GM13977 (cell line): ENCODE results near the gene MAP3K19.

Experiments used
- DNase-seq: peaks from one replicate; pipeline ENCODE4 v3.0.0; 2012; ENCODE audit warnings: low spot score
- CTCF ChIP-seq: IDR thresholded peaks from 2 replicates; pipeline ENCODE4 v1.5.1; 2012; ENCODE audit warnings: mild to moderate bottlenecking, control low read depth; ENCODE audit not compliant: insufficient read depth; ENCODE audit errors: extremely low read depth, missing control alignments
- in situ Hi-C: fragments of 300-500 bp; cut with MboI; formaldehyde crosslinking; loops from one replicate; pipeline ENCODE4 v1.12.0; 2022; ENCODE audit warnings: low sequenced_read_pairs, low pct_unique_long_range_greater_than_20kb, mixed read lengths, inconsistent platforms; ENCODE audit not compliant: unreplicated experiment

Gene MAP3K19

GRCh38 chr2:135052997-135053474 lies 5.8 kb upstream of the MAP3K19 start:
- TF ChIP-seq CTCF: no peak
- in situ Hi-C loops: no loop called here
- peak; percentile 31 for DNase-seq

- in situ Hi-C loops: no loop called here
- peak; percentile 1 for TF ChIP-seq CTCF
- DNase-seq: peak; percentile 88
Measured at GRCh38 chr2:135052042-135052876, 5.0 kb upstream of the MAP3K19 start, which contains the start of gene RAB3GAP1. Gene RAB3GAP1 (plus strand): TSS chr2:135052292. CDS start chr2:135052308, 16 bp downstream.

GRCh38 chr2:135050684-135051083 lies 3.4 kb upstream of the MAP3K19 start:
- no peak for DNase-seq
- no peak for TF ChIP-seq CTCF
- in situ Hi-C loops: no loop called here

- in situ Hi-C loops: no loop called here
- no peak for DNase-seq
- no peak for TF ChIP-seq CTCF
Measured at GRCh38 chr2:135050132-135050531, 2.9 kb upstream of the MAP3K19 start.

GRCh38 chr2:135048122-135048521 lies 875 bp upstream of the MAP3K19 start:
- in situ Hi-C loops: no loop called here
- no peak for TF ChIP-seq CTCF
- DNase-seq: no peak

- peak; percentile 68 for TF ChIP-seq CTCF
- DNase-seq: no peak
- in situ Hi-C loops: no loop called here
Measured at GRCh38 chr2:135043345-135043744, 3.9 kb downstream of the MAP3K19 start.
